Ovary (tissue), 3 donors: ENCODE measurements around the gene HMGN3.

Experiments
- CTCF ChIP-seq, 3 donors: fragments of 450-650 bp in 2 of 3; fragments of 200-600 bp in 1 of 3; IDR thresholded peaks; one replicate each; pipeline versions ENCODE4 v1.5.1 to v1.8.0; 2016 to 2022; ENCODE audit warnings: antibody characterized with exemption in 3 of 3, mild to moderate bottlenecking in 1 of 3
- POLR2A ChIP-seq: fragments of 450-650 bp; IDR thresholded peaks from one replicate; pipeline ENCODE4 v1.6.1; 2017; ENCODE audit warnings: antibody characterized with exemption, mild to moderate bottlenecking, moderate library complexity
- donor health status: DM: no; HTN: no; CAD: no.

- TF ChIP-seq CTCF (IDR thresholded peaks at IDR 0.05) (no peak), POLR2A (no peak)
Measured at GRCh38 chr6:79239536-79240168, 5.2 kb upstream of the HMGN3 start.
